WTC11 (cell line): ENCODE data around the gene CCL25. TPM values are rescaled to one million over a fixed set of nuclear protein-coding genes. Genes with fewer than 3 reads are reported as not detected.

Experiments
- ATAC-seq: fragments of 200-7000 bp; cut with Tn5 transposase; 2 replicates; pipeline ENCODE4 v1.10.0; 2021; ENCODE audit warnings: mild to moderate bottlenecking, moderate library complexity
- CTCF ChIA-PET: fragments of 300-600 bp; sonication (Branson Sonifier 250); formaldehyde crosslinking; loops from one replicate; lab custom pipeline; 2021; ENCODE audit warnings: antibody characterized with exemption; lab: Charles Lee
- POLR2A ChIA-PET: fragments of 350-600 bp; sonication (Branson Sonifier 250); formaldehyde crosslinking; loops from one replicate; lab custom pipeline; 2021; ENCODE audit warnings: antibody characterized with exemption; lab: Charles Lee
- DNase-seq: peaks from one replicate; pipeline ENCODE4 v3.0.0; 2021; ENCODE audit warnings: low spot score
- H3K27ac Mint-ChIP-seq: 2 replicates; pipeline ENCODE4 v1.8.0; 2021; ENCODE audit warnings: mixed read lengths
- H3K27me3 Mint-ChIP-seq: 2 replicates; pipeline ENCODE4 v1.8.0; 2021; ENCODE audit warnings: low read depth, mild to moderate bottlenecking, moderate library complexity, mixed read lengths
- H3K36me3 Mint-ChIP-seq: 2 replicates; pipeline ENCODE4 v1.8.0; 2021; ENCODE audit warnings: mixed read lengths
- H3K4me1 Mint-ChIP-seq: 2 replicates; pipeline ENCODE4 v1.8.0; 2022; ENCODE audit warnings: mixed read lengths
- H3K4me3 Mint-ChIP-seq: 2 replicates; pipeline ENCODE4 v1.8.0; 2021; ENCODE audit warnings: mild to moderate bottlenecking, moderate library complexity, mixed read lengths
- H3K9me3 Mint-ChIP-seq: 2 replicates; pipeline ENCODE4 v1.8.0; 2021; ENCODE audit warnings: mixed read lengths
- CREB1 ChIP-seq: sonication (generic); formaldehyde crosslinking; IDR thresholded peaks from 2 replicates; pipeline ENCODE4 v1.8.0; 2023; ENCODE audit warnings: mild to moderate bottlenecking, missing genetic modification reagents
- CREM ChIP-seq: sonication (generic); formaldehyde crosslinking; IDR thresholded peaks from 2 replicates; pipeline ENCODE4 v1.8.1; 2022; ENCODE audit warnings: mild to moderate bottlenecking, missing genetic modification reagents, moderate library complexity
- FOXP1 ChIP-seq: sonication (generic); formaldehyde crosslinking; IDR thresholded peaks from 2 replicates; pipeline ENCODE4 v1.8.0; 2022; ENCODE audit warnings: missing genetic modification reagents, mild to moderate bottlenecking, moderate library complexity, borderline replicate concordance
- HMGA2 ChIP-seq: fragments of 250-450 bp; sonication (Bioruptor Pico); IDR thresholded peaks from 2 replicates; pipeline ENCODE4 v1.4.0; 2021; ENCODE audit warnings: mild to moderate bottlenecking, moderate library complexity
- JAZF1 ChIP-seq: fragments of 250-450 bp; sonication (Bioruptor Pico); IDR thresholded peaks from 2 replicates; pipeline ENCODE4 v1.9.0; 2021; ENCODE audit warnings: moderate library complexity, mild to moderate bottlenecking, inconsistent platforms
- JUN ChIP-seq: sonication (generic); formaldehyde crosslinking; IDR thresholded peaks from 2 replicates; pipeline ENCODE4 v1.8.0; 2023; ENCODE audit warnings: mild to moderate bottlenecking, missing genetic modification reagents
- NFE2L1 ChIP-seq: sonication (generic); formaldehyde crosslinking; IDR thresholded peaks from 2 replicates; pipeline ENCODE4 v1.8.1; 2023; ENCODE audit warnings: missing genetic modification reagents
- OVOL2 ChIP-seq: fragments of 250-450 bp; sonication (Bioruptor Pico); IDR thresholded peaks from 2 replicates; pipeline ENCODE4 v1.9.0; 2021; ENCODE audit warnings: mild to moderate bottlenecking, borderline replicate concordance
- RELA ChIP-seq: sonication (generic); formaldehyde crosslinking; IDR thresholded peaks from 2 replicates; pipeline ENCODE4 v1.8.1; 2022; ENCODE audit warnings: missing genetic modification reagents, mild to moderate bottlenecking, borderline replicate concordance
- TEAD1 ChIP-seq: sonication (generic); formaldehyde crosslinking; IDR thresholded peaks from 2 replicates; pipeline ENCODE4 v1.8.0; 2022; ENCODE audit warnings: mild to moderate bottlenecking, missing genetic modification reagents
- TEAD4 ChIP-seq: sonication (generic); formaldehyde crosslinking; IDR thresholded peaks from 2 replicates; pipeline ENCODE4 v1.8.0; 2022; ENCODE audit warnings: mild to moderate bottlenecking, missing genetic modification reagents
- ZBTB21 ChIP-seq: sonication (generic); formaldehyde crosslinking; IDR thresholded peaks from 2 replicates; pipeline ENCODE4 v1.8.1; 2023; ENCODE audit warnings: mild to moderate bottlenecking, missing genetic modification reagents, borderline replicate concordance
- ZNF121 ChIP-seq: sonication (generic); formaldehyde crosslinking; IDR thresholded peaks from 2 replicates; pipeline ENCODE4 v1.8.0; 2023; ENCODE audit warnings: missing genetic modification reagents
- total RNA-seq: library from RNA; stranded (reverse); gene quantifications from 3 replicates; pipeline ENCODE4 v1.2.3, GENCODE V29; 2021
- TF ChIP-seq, protein P1 (sequence below): sonication (generic); formaldehyde crosslinking; IDR thresholded peaks from 2 replicates; pipeline ENCODE4 v1.8.0; 2023; ENCODE audit warnings: missing genetic modification reagents, mild to moderate bottlenecking, borderline replicate concordance
- TF ChIP-seq, protein P2 (sequence below): sonication (generic); formaldehyde crosslinking; IDR thresholded peaks from 2 replicates; pipeline ENCODE4 v1.8.0; 2022; ENCODE audit warnings: mild to moderate bottlenecking, missing genetic modification reagents
- TF ChIP-seq, protein P3 (sequence below): fragments of 250-450 bp; sonication (Bioruptor Pico); IDR thresholded peaks from 2 replicates; pipeline ENCODE4 v1.9.0; 2021; ENCODE audit warnings: mild to moderate bottlenecking, borderline replicate concordance
- TF ChIP-seq, protein P4 (sequence below): sonication (generic); formaldehyde crosslinking; IDR thresholded peaks from 2 replicates; pipeline ENCODE4 v1.8.1; 2022; ENCODE audit warnings: mild to moderate bottlenecking, missing genetic modification reagents, moderate library complexity, borderline replicate concordance
- TF ChIP-seq, protein P5 (sequence below): fragments of 250-450 bp; sonication (Bioruptor Pico); IDR thresholded peaks from 2 replicates; pipeline ENCODE4 v1.8.0; 2021; ENCODE audit warnings: mild to moderate bottlenecking
- TF ChIP-seq, protein P6 (sequence below): fragments of 200-600 bp; IDR thresholded peaks from 2 replicates; pipeline ENCODE4 v1.8.0; 2022; ENCODE audit warnings: antibody characterized with exemption

The CCL25 gene
- total RNA-seq, 1 experiment from 2014 or later, result not detected

DNA sequence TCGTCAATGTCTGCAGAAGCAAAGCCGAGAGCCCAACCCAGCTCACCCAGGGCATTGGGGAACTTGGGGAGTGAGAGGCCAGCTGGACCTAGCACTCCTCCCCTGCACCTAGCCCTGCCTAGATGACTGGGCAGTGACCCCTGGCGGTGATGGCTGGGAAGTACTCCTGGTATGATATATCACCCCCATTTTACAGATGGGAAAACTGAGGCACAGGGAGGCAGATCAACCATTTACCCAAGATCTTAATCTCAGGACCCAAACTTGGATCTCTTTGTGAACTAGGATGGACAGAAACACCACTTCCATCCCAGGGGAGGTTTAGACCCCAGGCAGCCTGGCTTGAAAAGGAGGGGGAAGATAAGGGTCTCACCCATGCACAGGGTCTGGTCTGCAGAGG lies 43.5 kb downstream of the CCL25 start:
- H3K27ac Mint-ChIP-seq, result no peak overlapping the region
- TF ChIP-seq FOXP1 (CRISPR knock-in tag), result no peak
- TF ChIP-seq CREB1, result no peak
- TF ChIP-seq, protein P1, sequence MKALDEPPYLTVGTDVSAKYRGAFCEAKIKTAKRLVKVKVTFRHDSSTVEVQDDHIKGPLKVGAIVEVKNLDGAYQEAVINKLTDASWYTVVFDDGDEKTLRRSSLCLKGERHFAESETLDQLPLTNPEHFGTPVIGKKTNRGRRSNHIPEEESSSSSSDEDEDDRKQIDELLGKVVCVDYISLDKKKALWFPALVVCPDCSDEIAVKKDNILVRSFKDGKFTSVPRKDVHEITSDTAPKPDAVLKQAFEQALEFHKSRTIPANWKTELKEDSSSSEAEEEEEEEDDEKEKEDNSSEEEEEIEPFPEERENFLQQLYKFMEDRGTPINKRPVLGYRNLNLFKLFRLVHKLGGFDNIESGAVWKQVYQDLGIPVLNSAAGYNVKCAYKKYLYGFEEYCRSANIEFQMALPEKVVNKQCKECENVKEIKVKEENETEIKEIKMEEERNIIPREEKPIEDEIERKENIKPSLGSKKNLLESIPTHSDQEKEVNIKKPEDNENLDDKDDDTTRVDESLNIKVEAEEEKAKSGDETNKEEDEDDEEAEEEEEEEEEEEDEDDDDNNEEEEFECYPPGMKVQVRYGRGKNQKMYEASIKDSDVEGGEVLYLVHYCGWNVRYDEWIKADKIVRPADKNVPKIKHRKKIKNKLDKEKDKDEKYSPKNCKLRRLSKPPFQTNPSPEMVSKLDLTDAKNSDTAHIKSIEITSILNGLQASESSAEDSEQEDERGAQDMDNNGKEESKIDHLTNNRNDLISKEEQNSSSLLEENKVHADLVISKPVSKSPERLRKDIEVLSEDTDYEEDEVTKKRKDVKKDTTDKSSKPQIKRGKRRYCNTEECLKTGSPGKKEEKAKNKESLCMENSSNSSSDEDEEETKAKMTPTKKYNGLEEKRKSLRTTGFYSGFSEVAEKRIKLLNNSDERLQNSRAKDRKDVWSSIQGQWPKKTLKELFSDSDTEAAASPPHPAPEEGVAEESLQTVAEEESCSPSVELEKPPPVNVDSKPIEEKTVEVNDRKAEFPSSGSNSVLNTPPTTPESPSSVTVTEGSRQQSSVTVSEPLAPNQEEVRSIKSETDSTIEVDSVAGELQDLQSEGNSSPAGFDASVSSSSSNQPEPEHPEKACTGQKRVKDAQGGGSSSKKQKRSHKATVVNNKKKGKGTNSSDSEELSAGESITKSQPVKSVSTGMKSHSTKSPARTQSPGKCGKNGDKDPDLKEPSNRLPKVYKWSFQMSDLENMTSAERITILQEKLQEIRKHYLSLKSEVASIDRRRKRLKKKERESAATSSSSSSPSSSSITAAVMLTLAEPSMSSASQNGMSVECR (CRISPR knock-in tag), result no peak
- no peak for TF ChIP-seq ZBTB21 (CRISPR knock-in tag)
- no peak for TF ChIP-seq JUN (CRISPR knock-in tag)
- TF ChIP-seq RELA (CRISPR knock-in tag), result no peak
- TF ChIP-seq ZNF121 (CRISPR knock-in tag), result no peak
- no peak for TF ChIP-seq OVOL2 (CRISPR knock-in tag)
- TF ChIP-seq HMGA2, result no peak
- no peak for TF ChIP-seq TEAD4 (CRISPR knock-in tag)
- TF ChIP-seq, protein P2, sequence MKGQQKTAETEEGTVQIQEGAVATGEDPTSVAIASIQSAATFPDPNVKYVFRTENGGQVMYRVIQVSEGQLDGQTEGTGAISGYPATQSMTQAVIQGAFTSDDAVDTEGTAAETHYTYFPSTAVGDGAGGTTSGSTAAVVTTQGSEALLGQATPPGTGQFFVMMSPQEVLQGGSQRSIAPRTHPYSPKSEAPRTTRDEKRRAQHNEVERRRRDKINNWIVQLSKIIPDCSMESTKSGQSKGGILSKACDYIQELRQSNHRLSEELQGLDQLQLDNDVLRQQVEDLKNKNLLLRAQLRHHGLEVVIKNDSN (CRISPR knock-in tag), result no peak
- TF ChIP-seq, protein P3, sequence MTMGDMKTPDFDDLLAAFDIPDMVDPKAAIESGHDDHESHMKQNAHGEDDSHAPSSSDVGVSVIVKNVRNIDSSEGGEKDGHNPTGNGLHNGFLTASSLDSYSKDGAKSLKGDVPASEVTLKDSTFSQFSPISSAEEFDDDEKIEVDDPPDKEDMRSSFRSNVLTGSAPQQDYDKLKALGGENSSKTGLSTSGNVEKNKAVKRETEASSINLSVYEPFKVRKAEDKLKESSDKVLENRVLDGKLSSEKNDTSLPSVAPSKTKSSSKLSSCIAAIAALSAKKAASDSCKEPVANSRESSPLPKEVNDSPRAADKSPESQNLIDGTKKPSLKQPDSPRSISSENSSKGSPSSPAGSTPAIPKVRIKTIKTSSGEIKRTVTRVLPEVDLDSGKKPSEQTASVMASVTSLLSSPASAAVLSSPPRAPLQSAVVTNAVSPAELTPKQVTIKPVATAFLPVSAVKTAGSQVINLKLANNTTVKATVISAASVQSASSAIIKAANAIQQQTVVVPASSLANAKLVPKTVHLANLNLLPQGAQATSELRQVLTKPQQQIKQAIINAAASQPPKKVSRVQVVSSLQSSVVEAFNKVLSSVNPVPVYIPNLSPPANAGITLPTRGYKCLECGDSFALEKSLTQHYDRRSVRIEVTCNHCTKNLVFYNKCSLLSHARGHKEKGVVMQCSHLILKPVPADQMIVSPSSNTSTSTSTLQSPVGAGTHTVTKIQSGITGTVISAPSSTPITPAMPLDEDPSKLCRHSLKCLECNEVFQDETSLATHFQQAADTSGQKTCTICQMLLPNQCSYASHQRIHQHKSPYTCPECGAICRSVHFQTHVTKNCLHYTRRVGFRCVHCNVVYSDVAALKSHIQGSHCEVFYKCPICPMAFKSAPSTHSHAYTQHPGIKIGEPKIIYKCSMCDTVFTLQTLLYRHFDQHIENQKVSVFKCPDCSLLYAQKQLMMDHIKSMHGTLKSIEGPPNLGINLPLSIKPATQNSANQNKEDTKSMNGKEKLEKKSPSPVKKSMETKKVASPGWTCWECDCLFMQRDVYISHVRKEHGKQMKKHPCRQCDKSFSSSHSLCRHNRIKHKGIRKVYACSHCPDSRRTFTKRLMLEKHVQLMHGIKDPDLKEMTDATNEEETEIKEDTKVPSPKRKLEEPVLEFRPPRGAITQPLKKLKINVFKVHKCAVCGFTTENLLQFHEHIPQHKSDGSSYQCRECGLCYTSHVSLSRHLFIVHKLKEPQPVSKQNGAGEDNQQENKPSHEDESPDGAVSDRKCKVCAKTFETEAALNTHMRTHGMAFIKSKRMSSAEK, result no peak
- TF ChIP-seq JAZF1, result no peak
- TF ChIP-seq, protein P4, sequence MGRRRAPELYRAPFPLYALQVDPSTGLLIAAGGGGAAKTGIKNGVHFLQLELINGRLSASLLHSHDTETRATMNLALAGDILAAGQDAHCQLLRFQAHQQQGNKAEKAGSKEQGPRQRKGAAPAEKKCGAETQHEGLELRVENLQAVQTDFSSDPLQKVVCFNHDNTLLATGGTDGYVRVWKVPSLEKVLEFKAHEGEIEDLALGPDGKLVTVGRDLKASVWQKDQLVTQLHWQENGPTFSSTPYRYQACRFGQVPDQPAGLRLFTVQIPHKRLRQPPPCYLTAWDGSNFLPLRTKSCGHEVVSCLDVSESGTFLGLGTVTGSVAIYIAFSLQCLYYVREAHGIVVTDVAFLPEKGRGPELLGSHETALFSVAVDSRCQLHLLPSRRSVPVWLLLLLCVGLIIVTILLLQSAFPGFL (CRISPR knock-in tag), result no peak
- TF ChIP-seq TEAD1, result no peak
- TF ChIP-seq, protein P5, sequence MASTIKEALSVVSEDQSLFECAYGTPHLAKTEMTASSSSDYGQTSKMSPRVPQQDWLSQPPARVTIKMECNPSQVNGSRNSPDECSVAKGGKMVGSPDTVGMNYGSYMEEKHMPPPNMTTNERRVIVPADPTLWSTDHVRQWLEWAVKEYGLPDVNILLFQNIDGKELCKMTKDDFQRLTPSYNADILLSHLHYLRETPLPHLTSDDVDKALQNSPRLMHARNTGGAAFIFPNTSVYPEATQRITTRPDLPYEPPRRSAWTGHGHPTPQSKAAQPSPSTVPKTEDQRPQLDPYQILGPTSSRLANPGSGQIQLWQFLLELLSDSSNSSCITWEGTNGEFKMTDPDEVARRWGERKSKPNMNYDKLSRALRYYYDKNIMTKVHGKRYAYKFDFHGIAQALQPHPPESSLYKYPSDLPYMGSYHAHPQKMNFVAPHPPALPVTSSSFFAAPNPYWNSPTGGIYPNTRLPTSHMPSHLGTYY (CRISPR knock-in tag), result no peak
- no peak for TF ChIP-seq NFE2L1 (CRISPR knock-in tag)
- TF ChIP-seq CREM (CRISPR knock-in tag), result no peak
- TF ChIP-seq, protein P6, sequence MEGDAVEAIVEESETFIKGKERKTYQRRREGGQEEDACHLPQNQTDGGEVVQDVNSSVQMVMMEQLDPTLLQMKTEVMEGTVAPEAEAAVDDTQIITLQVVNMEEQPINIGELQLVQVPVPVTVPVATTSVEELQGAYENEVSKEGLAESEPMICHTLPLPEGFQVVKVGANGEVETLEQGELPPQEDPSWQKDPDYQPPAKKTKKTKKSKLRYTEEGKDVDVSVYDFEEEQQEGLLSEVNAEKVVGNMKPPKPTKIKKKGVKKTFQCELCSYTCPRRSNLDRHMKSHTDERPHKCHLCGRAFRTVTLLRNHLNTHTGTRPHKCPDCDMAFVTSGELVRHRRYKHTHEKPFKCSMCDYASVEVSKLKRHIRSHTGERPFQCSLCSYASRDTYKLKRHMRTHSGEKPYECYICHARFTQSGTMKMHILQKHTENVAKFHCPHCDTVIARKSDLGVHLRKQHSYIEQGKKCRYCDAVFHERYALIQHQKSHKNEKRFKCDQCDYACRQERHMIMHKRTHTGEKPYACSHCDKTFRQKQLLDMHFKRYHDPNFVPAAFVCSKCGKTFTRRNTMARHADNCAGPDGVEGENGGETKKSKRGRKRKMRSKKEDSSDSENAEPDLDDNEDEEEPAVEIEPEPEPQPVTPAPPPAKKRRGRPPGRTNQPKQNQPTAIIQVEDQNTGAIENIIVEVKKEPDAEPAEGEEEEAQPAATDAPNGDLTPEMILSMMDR, result no peak
- H3K4me1 Mint-ChIP-seq, result no peaks in the 10 kb centered on the region
- peaks cover 42% of the 10 kb centered on the region for H3K9me3 Mint-ChIP-seq
- no peaks in the 10 kb centered on the region for H3K27me3 Mint-ChIP-seq
- ChIA-PET CTCF (interaction anchor here (0.9 to 2.1 kb wide), 4 partner anchors 90 to 153 kb away, joined by 3 to 8 read pairs (median 5); partner anchors contain the start of gene TIMM44), POLR2A (no interaction called here)
- no peak overlapping the region for H3K4me3 Mint-ChIP-seq
- peaks cover 73% of the 10 kb centered on the region for H3K36me3 Mint-ChIP-seq
- DNase-seq, result no peak
- ATAC-seq, result no peak
